Coronary artery (tissue), 2 donors: ENCODE results near the gene PPM1F.
"Not testable (repeated sequence)": the region's sequence is repeated elsewhere in the genome, so short reads cannot be mapped to it uniquely, and the experiment has no call there.

Source experiments
- DNase-seq: peaks from one replicate; pipeline ENCODE4 v3.0.0-alpha.2; 2017; ENCODE audit warnings: low spot score
- H3K27ac ChIP-seq, 2 donors: fragments of 200-600 bp; sonication (generic); one replicate each; pipeline ENCODE4 v1.5.1; 2016 to 2019
- H3K4me3 ChIP-seq: fragments of 200-600 bp; sonication (generic); 2 replicates; pipeline ENCODE4 v1.5.1; 2016; ENCODE audit warnings: mild to moderate bottlenecking, moderate library complexity
- TF ChIP-seq, protein P1 (sequence below): fragments of 200-600 bp; sonication (generic); IDR thresholded peaks from one replicate; pipeline ENCODE4 v1.5.1; 2019; ENCODE audit warnings: antibody characterized with exemption

PPM1F gene

DNA sequence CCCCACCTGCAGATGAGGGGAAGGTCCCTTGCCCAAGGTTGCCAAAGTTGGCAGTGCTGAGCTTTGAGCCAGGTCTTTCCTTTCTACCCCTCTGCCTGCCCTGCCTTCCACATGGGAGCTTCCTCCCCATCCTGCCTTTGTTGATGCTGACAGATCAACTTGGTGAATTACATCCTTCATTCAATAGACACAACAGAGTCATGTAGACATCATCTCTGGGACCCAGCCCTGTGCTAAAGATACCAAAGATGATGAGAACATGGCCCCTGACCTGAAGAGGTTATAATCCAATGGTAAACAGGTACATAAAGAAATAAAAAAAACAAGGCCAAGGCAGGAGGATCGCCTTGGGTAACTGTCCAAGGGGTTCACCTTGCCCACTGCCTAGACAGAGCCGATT, 42.8 kb downstream of the PPM1F start:
- Histone ChIP-seq H3K27ac (no peak overlapping the region), H3K4me3 (no peak overlapping the region)
- TF ChIP-seq, protein P1, sequence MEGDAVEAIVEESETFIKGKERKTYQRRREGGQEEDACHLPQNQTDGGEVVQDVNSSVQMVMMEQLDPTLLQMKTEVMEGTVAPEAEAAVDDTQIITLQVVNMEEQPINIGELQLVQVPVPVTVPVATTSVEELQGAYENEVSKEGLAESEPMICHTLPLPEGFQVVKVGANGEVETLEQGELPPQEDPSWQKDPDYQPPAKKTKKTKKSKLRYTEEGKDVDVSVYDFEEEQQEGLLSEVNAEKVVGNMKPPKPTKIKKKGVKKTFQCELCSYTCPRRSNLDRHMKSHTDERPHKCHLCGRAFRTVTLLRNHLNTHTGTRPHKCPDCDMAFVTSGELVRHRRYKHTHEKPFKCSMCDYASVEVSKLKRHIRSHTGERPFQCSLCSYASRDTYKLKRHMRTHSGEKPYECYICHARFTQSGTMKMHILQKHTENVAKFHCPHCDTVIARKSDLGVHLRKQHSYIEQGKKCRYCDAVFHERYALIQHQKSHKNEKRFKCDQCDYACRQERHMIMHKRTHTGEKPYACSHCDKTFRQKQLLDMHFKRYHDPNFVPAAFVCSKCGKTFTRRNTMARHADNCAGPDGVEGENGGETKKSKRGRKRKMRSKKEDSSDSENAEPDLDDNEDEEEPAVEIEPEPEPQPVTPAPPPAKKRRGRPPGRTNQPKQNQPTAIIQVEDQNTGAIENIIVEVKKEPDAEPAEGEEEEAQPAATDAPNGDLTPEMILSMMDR: no peak
- no peak for DNase-seq

DNA sequence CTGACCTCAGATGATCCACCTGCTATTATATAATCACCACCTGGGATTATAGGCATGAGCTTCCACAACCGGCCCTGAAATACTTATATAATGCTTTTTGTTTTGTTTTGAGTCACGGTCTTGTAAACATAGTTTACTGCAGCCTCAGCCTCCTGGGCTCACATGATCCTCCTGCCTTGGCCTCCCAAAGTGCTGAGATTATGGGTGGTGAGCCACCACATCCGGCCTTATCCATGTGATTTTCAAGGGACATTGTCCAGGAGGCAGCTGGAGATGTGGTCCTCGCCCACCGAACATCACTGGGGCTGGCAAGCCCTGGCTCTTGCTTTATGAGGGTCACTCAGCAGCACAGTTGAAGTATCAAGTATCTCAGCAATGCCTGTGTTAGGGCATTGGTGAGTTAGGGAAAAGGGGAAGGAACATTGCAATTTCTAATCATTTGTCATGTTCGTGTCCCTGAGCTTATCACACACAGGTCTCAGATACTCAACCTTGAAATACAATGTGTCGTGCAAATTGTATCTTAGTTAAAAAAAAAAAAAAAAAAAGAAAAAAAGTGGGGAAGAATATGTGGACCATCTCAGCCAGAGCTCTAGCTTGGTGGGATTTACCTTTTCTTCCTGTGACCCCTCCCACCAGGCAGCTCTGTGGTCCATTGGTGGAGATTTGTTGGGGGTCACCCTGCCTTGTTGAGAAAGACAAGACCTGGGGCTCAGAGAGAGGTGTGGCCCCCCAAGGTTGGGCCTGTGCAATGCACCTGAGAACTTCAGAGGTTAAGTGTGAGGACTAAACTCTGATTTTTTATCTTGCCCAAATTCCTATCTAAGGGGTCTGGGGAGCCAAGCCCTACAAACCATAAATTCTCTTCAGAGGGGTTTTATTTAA, 44.8 kb downstream of the PPM1F start:
- Histone ChIP-seq H3K4me3 (no peak overlapping the region), H3K27ac (no peak overlapping the region)
- DNase-seq: no peak
- TF ChIP-seq, protein P1: no peak

DNA sequence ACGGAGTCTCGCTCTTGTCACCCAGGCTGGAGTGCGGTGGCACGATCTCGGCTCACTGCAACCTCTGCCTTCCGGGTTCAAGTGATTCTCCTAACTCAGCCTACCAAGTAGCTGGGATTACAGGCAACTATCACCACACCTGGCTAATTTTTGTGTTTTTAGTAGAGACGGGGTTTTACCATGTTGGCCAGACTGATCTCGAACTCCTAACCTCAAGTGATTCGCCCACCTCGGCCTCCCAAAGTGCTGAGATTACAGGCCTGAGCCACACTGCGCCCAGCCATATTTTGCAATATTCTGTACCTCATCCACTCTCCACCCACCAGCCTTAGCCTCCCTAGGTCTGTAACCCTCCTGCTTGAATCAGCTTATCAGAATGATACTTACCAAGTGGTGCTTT, 47.4 kb downstream of the PPM1F start:
- not testable (repeated sequence) for H3K4me3 ChIP-seq, H3K27ac ChIP-seq, DNase-seq

DNA sequence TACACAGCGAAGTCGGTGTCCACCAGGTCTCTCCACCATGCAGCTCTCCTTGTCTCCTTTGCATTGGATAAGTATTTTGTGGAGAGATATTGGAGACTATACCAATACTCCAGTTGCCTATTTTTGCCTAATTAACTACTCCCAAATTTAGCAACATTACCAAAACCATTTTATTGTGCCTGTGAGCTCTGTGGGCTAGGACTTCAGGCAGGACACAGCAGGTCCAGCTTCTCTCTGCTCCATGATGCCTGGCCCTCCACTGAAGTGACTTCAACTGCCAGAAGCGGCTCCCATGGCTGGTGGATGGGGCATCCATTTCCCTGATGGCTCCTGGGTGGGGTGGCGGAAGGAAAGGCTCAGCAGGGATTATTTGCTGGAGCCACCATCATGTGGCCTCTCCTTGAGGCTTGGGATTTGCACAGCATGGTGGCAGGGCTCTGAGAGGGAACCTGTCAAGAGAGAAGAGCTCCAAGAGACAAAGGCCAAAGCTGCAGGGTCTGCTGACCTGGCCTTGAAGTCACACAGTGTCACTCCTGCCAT, 48.3 kb downstream of the PPM1F start:
- H3K4me3 ChIP-seq: no peak overlapping the region
- TF ChIP-seq, protein P1: no peak
- no peak for DNase-seq
- H3K27ac ChIP-seq: no peak overlapping the region

DNA sequence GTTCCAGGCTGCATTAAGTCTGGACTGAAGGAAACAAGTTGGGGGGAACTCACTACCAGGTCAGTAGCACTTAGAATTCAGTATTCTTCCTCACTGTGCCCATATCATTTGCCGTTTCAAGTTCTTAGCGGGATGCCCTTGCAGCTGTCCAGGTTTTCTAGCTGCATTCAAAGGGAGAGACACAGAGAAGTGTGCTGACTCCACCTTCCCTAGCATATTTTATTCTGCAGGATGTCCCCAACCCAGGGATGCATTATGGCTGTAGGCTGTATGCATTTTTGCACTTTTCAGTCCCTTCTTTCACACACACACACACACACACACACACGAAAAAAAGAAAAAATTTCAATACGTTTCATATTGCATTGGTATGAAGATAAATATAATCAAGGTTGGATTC, 49.4 kb downstream of the PPM1F start:
- TF ChIP-seq, protein P1: no peak
- no peak overlapping the region for H3K4me3 ChIP-seq
- DNase-seq: no peak

DNA sequence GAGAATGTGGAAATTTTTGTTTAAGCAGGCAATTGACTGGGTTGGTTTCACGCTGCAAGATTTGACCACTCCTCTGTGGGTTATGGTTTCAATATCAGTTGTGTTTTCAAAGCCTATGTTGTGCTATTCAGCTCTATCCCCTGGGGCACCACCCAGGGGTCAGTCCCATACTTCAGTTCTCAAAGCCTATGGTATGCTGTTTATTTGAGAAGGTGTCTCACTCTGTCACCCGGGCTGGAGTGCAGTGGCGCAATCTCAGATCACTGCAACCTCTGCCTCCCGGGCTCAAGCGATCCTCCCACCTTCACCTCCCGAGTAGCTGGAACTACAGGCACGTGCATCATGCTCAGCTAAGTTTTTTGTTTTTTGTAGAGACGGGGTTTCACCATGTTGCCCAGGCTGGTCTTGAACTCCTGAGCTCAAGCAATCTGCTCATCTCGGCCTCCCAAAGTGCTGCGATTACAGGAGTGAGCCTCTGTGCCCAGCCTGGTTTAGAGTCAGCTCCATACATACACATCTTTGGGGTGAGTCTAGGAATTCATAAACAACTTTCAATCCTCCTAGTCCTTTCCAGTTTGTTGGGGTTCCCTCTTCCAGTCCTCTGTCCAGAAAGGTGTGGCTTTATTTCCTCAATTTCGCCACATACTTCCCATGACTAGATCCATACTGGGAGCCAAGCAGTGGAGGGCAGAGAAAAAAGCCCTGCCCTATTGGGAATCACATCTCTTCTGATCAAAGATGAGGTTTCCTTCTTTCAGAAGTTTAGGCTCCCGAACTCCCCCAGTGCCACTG, 50.2 kb downstream of the PPM1F start:
- TF ChIP-seq, protein P1: no peak
- Histone ChIP-seq H3K4me3 (no peak overlapping the region), H3K27ac (no peak overlapping the region)
- no peak for DNase-seq

More for the DNA sequence above, 49.4 kb downstream of the PPM1F start:
- H3K27ac ChIP-seq: no peak overlapping the region

DNA sequence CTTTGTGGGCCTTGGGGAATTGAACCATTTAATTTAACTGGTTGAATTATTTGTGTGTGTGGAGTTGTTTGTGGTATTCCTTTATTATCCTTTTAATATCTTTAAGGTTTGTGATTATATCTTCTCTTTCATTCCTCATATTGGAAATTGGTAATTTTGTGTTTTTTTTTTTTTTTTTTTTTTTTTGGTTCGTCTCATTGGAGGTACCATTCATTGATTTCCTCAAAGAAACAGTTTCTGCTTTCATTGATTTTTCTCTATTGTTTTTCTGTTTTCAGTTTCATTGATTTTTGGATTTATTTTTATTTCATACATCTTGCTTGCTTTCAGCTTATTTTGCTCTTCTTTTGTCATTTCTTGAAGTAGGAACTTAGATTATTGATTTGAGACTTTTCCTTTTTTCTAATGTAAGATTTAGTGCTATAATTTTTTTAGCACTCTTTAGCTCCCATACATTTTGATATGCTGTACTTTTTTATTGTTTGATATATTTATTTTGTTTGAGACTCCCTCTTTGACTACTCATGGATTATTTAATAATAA, 54.2 kb downstream of the PPM1F start:
- Histone ChIP-seq H3K4me3 (no peak overlapping the region), H3K27ac (no peak overlapping the region)
- TF ChIP-seq, protein P1: no peak
- no peak for DNase-seq
